ENCODE data around the gene CHST8.

Gene CHST8

GRCh38 chr19:33749016-33749415 lies 127.3 kb downstream of the CHST8 start:
- no peak for DNase-seq

- no peak for DNase-seq
Measured at GRCh38 chr19:33749619-33750175, 127.9 kb downstream of the CHST8 start.

GRCh38 chr19:33750587-33751435 lies 129.1 kb downstream of the CHST8 start:
- no peak for DNase-seq

GRCh38 chr19:33751436-33751770 lies 129.7 kb downstream of the CHST8 start:
- no peak for DNase-seq

- no peak for DNase-seq
Measured at GRCh38 chr19:33752018-33752800, 130.5 kb downstream of the CHST8 start.

GRCh38 chr19:33752945-33753344 lies 131.2 kb downstream of the CHST8 start:
- DNase-seq = no peak

GRCh38 chr19:33754361-33754760 lies 132.6 kb downstream of the CHST8 start:
- no peak for DNase-seq

- DNase-seq = no peak
Measured at GRCh38 chr19:33755099-33756035, 133.6 kb downstream of the CHST8 start.

- DNase-seq = no peak
Measured at GRCh38 chr19:33756177-33756576, 134.4 kb downstream of the CHST8 start.

GRCh38 chr19:33758541-33759013 lies 136.8 kb downstream of the CHST8 start:
- no peak for DNase-seq

- DNase-seq = no peak
Measured at GRCh38 chr19:33759356-33759755, 137.6 kb downstream of the CHST8 start.

- DNase-seq = no peak
Measured at GRCh38 chr19:33763633-33764371, 142.0 kb downstream of the CHST8 start.

- no peak for DNase-seq
Measured at GRCh38 chr19:33766623-33767022, 144.9 kb downstream of the CHST8 start.

GRCh38 chr19:33767898-33768413 lies 146.2 kb downstream of the CHST8 start:
- no peak for DNase-seq

GRCh38 chr19:33769208-33769607 lies 147.5 kb downstream of the CHST8 start:
- no peak for DNase-seq

GRCh38 chr19:33770107-33770506 lies 148.4 kb downstream of the CHST8 start:
- no peak for DNase-seq

- DNase-seq = peak; percentile 9 to 46
Measured at GRCh38 chr19:33771384-33772101, 149.8 kb downstream of the CHST8 start.

GRCh38 chr19:33772102-33772857 lies 150.5 kb downstream of the CHST8 start:
- no peak for DNase-seq

- no peak for DNase-seq
Measured at GRCh38 chr19:33772858-33773180, 151.1 kb downstream of the CHST8 start.

Data from NCI-H187 (cell line).